ENCODE data around the gene ZSWIM7. TPM values are rescaled to one million over a fixed set of nuclear protein-coding genes. Genes with fewer than 3 reads are reported as not detected.
"Not testable (repeated sequence)": the region's sequence is repeated elsewhere in the genome, so short reads cannot be mapped to it uniquely, and the experiment has no call there.

ZSWIM7 gene
- total RNA-seq, 1 experiment from 2014 or later = 37.8 TPM

DNA sequence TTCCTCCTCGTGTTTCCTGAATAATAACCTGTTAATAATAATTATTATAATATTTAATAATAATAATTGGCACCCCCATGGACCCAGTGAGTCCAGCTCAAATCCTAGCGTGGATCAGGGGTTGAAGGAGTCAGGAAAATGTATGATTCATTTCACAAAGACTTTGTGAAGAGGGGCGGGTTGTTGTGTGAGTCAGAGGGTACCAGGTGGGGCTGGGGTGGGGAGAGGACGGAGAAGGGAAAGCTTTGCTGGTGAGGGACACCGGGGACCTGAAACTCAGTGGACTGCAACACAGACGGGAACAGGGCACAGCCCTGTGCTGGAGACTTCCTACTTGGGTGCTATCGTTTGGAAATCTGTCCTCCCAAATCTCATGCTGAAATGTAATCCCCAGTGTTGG, 57.7 kb downstream of the ZSWIM7 start:
- WGBS (ENCODE audit: extremely low coverage, insufficient read length, low lambda C conversion rate) = no CpG with 5 or more reads among the region's 7 CpGs
- no peak overlapping the region for H3T11ph ChIP-seq (ENCODE audit: low read length)
- no peak overlapping the region for H2BK15ac ChIP-seq (ENCODE audit: low read depth, low read length)
- no peak for TF ChIP-seq CTCF (conservative IDR thresholded peaks at IDR 0.05)
- Mint-ChIP-seq H3K27ac (no peak overlapping the region), H3K27me3 (ENCODE audit: low read depth) (peaks cover 50% of the 10 kb centered on the region), H3K36me3 (ENCODE audit: insufficient read depth in 1 of 3, low read depth in 3 of 3) (no peaks in the 10 kb centered on the region; a peak in 1 of 7 replicates), H3K4me1 (peaks cover 10 to 13% of the 10 kb centered on the region in 2 experiments; a peak in 3 of 4 replicates), H3K9me3 (peaks cover 0 to 6% of the 10 kb centered on the region in 2 experiments), H3K4me3 (no peak overlapping the region)
- no peak overlapping the region for H2BK120ac ChIP-seq (ENCODE audit: low read depth, low read length, poor library complexity, severe bottlenecking)
- no peaks in the 10 kb centered on the region for H3K9me3 ChIP-seq (ENCODE audit: control insufficient read depth, low read depth, low read length)
- no peaks in the 10 kb centered on the region for H3K79me2 ChIP-seq (ENCODE audit: insufficient read depth, low read length)
- no peak overlapping the region for H2BK20ac ChIP-seq (ENCODE audit: low read depth, low read length, poor library complexity, severe bottlenecking)
- no peak overlapping the region for H3K4ac ChIP-seq (ENCODE audit: low read depth, low read length)
- no peak overlapping the region for H4K8ac ChIP-seq (replicated peaks; ENCODE audit: insufficient read length, low read depth, low read length)
- H4K5ac ChIP-seq (ENCODE audit: insufficient read length, low read depth, low read length) = no peak overlapping the region
- no peak overlapping the region for H4K91ac ChIP-seq (ENCODE audit: insufficient read length, low read depth, low read length)
- DNase-seq = no peak
- no peak overlapping the region for H2BK12ac ChIP-seq (ENCODE audit: insufficient read length, low read depth, low read length)
- H2BK5ac ChIP-seq (ENCODE audit: insufficient read length, low read length) = no peak overlapping the region
- H3K27ac ChIP-seq (ENCODE audit: insufficient read length, low read depth, low read length) = no peak overlapping the region
- no peak overlapping the region for H3K18ac ChIP-seq (ENCODE audit: insufficient read length, low read depth, low read length)
- H3K4me2 ChIP-seq (ENCODE audit: insufficient read depth, insufficient read length, low read length) = no peak overlapping the region
- H3K9ac ChIP-seq (ENCODE audit: extremely low read depth, insufficient read length, low read length) = no peak overlapping the region
- no peak overlapping the region for H3K23ac ChIP-seq (ENCODE audit: insufficient read length, low read depth, low read length)
- no peaks in the 10 kb centered on the region for H3K4me1 ChIP-seq (ENCODE audit: insufficient read depth, low read length)
- H2AK5ac ChIP-seq (ENCODE audit: insufficient read length, low read length) = no peak overlapping the region
- H3K56ac ChIP-seq (ENCODE audit: insufficient read length, low read depth, low read length) = no peak overlapping the region
- no peaks in the 10 kb centered on the region for H4K20me1 ChIP-seq (ENCODE audit: control insufficient read depth, insufficient read depth, insufficient read length)
- peaks cover 15% of the 10 kb centered on the region; the same call in 1 of the 2 replicates for H3K27me3 ChIP-seq (ENCODE audit: insufficient read depth, low read length)
- H3K23me2 ChIP-seq (ENCODE audit: insufficient read length, low read depth, low read length, poor library complexity, severe bottlenecking) = peaks cover 15% of the 10 kb centered on the region
- H3K14ac ChIP-seq (ENCODE audit: insufficient read depth, low read length) = no peak overlapping the region
- no peak overlapping the region for H2AFZ ChIP-seq (ENCODE audit: low read length)
- H3K79me1 ChIP-seq (ENCODE audit: insufficient read depth, low read depth, low read length, poor library complexity, severe bottlenecking) = no peaks in the 10 kb centered on the region

- H3K79me1 ChIP-seq (ENCODE audit: insufficient read depth, low read depth, low read length, poor library complexity, severe bottlenecking); H2BK120ac ChIP-seq (ENCODE audit: low read depth, low read length, poor library complexity, severe bottlenecking); H3K23ac ChIP-seq (ENCODE audit: insufficient read length, low read depth, low read length); H3K36me3 Mint-ChIP-seq (ENCODE audit: insufficient read depth in 1 of 3, low read depth in 3 of 3); H2AFZ ChIP-seq (ENCODE audit: low read length); H4K8ac ChIP-seq (replicated peaks; ENCODE audit: insufficient read length, low read depth, low read length); H3T11ph ChIP-seq (ENCODE audit: low read length); H3K27me3 Mint-ChIP-seq (ENCODE audit: low read depth); H3K27ac Mint-ChIP-seq; H3K14ac ChIP-seq (ENCODE audit: insufficient read depth, low read length); H3K79me2 ChIP-seq (ENCODE audit: insufficient read depth, low read length); H4K5ac ChIP-seq (ENCODE audit: insufficient read length, low read depth, low read length); H2BK15ac ChIP-seq (ENCODE audit: low read depth, low read length); H4K91ac ChIP-seq (ENCODE audit: insufficient read length, low read depth, low read length); H3K27ac ChIP-seq (ENCODE audit: insufficient read length, low read depth, low read length); H2AK5ac ChIP-seq (ENCODE audit: insufficient read length, low read length); H3K4me3 Mint-ChIP-seq; H3K4me2 ChIP-seq (ENCODE audit: insufficient read depth, insufficient read length, low read length); H4K20me1 ChIP-seq (ENCODE audit: control insufficient read depth, insufficient read depth, insufficient read length); H3K9me3 ChIP-seq (ENCODE audit: control insufficient read depth, low read depth, low read length); H3K23me2 ChIP-seq (ENCODE audit: insufficient read length, low read depth, low read length, poor library complexity, severe bottlenecking); H3K27me3 ChIP-seq (ENCODE audit: insufficient read depth, low read length); H2BK5ac ChIP-seq (ENCODE audit: insufficient read length, low read length); H3K4ac ChIP-seq (ENCODE audit: low read depth, low read length); H3K4me1 ChIP-seq (ENCODE audit: insufficient read depth, low read length); H3K4me1 Mint-ChIP-seq; H3K18ac ChIP-seq (ENCODE audit: insufficient read length, low read depth, low read length); DNase-seq; H3K9me3 Mint-ChIP-seq; H3K9ac ChIP-seq (ENCODE audit: extremely low read depth, insufficient read length, low read length); H2BK20ac ChIP-seq (ENCODE audit: low read depth, low read length, poor library complexity, severe bottlenecking); H2BK12ac ChIP-seq (ENCODE audit: insufficient read length, low read depth, low read length); H3K56ac ChIP-seq (ENCODE audit: insufficient read length, low read depth, low read length): not testable (repeated sequence)
- no CpG with 5 or more reads among the region's 4 CpGs for WGBS (ENCODE audit: extremely low coverage, insufficient read length, low lambda C conversion rate)
Measured at GRCh38 chr17:15936481-15936880, 63.0 kb downstream of the ZSWIM7 start.
